ENCODE measurements around the gene NSUN2.

DNA sequence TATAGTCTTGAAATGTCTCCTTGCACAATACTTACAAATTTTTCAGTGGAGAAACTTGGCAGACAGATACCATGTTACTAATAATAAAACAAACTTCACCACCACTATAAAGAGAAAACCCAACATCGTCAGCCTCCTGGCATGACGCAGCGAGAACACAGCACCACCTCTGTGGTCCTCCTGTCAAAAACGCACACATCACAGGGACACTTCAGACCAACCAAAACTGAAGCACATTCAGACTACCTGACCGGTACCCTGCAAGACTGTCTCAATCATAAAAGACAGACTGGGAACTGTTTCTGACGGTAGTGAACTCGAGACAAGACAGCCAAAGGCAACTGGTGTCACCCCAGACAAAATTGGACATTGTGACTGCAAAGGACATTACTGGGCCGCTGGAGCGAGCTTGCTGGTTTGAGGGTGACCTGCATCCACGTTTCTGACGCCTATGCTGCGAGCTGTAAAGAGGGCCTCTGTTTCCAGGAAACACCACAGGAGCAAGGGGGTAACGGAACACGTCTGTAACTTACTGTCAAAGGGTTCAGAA is 34.4 kb downstream of the NSUN2 start:
- TF ChIP-seq, protein P1, sequence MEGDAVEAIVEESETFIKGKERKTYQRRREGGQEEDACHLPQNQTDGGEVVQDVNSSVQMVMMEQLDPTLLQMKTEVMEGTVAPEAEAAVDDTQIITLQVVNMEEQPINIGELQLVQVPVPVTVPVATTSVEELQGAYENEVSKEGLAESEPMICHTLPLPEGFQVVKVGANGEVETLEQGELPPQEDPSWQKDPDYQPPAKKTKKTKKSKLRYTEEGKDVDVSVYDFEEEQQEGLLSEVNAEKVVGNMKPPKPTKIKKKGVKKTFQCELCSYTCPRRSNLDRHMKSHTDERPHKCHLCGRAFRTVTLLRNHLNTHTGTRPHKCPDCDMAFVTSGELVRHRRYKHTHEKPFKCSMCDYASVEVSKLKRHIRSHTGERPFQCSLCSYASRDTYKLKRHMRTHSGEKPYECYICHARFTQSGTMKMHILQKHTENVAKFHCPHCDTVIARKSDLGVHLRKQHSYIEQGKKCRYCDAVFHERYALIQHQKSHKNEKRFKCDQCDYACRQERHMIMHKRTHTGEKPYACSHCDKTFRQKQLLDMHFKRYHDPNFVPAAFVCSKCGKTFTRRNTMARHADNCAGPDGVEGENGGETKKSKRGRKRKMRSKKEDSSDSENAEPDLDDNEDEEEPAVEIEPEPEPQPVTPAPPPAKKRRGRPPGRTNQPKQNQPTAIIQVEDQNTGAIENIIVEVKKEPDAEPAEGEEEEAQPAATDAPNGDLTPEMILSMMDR (conservative IDR thresholded peaks at IDR 0.05 in 1 of 2, IDR thresholded peaks at IDR 0.05 in 1 of 2; ENCODE audit: extremely low read depth in 1 of 2, insufficient read depth in 1 of 2, low read depth in 1 of 2, low read length in 2 of 2) = no peak
- TF ChIP-seq EZH2 (IDR thresholded peaks at IDR 0.05; ENCODE audit: borderline replicate concordance, low read length) = no peak

Data from mammary epithelial cell (primary cell).